Mucosa of rectum (tissue), 2 donors: ENCODE data around the gene SORCS2.
A peak's percentile ranks its signal among the peaks of the same experiment; 100 is the strongest.

Source experiments
- H3K27ac ChIP-seq, 2 donors: one replicate each; pipeline ENCODE4 v1.7.0; 2013; ENCODE audit warnings: inconsistent platforms in 2 of 2, low read depth in 2 of 2, low read length in 2 of 2
- H3K27me3 ChIP-seq, 2 donors: one replicate each; pipeline ENCODE4 v1.7.0; 2013; ENCODE audit warnings: low read length in 2 of 2; ENCODE audit not compliant: control insufficient read depth in 2 of 2, insufficient read depth in 2 of 2
- H3K36me3 ChIP-seq, 2 donors: one replicate each; pipeline ENCODE4 v1.7.0; 2013; ENCODE audit warnings: low read length in 2 of 2; ENCODE audit not compliant: control insufficient read depth in 2 of 2, insufficient read depth in 2 of 2
- H3K4me1 ChIP-seq, 2 donors: one replicate each; pipeline ENCODE4 v1.7.0; 2013; ENCODE audit warnings: low read length in 2 of 2, mild to moderate bottlenecking in 1 of 2; ENCODE audit not compliant: control insufficient read depth in 2 of 2, insufficient read depth in 2 of 2
- H3K4me3 ChIP-seq, 2 donors: one replicate each; pipeline ENCODE4 v1.7.0; 2013; ENCODE audit warnings: low read length in 2 of 2
- H3K9ac ChIP-seq, 2 donors: one replicate each; pipeline ENCODE4 v1.7.0; 2013; ENCODE audit warnings: low read length in 2 of 2, low read depth in 1 of 2, mild to moderate bottlenecking in 1 of 2
- H3K9me3 ChIP-seq, 2 donors: one replicate each; pipeline ENCODE4 v1.7.0; 2013; ENCODE audit warnings: low read length in 2 of 2; ENCODE audit not compliant: control insufficient read depth in 2 of 2
- donor health status: healthy.
- donor health status: Normal muscosa, but diverticular disease.

SORCS2 gene

GRCh38 chr4:7771056-7771455, 578.7 kb downstream of the SORCS2 start:
- H3K4me1 ChIP-seq = peaks cover 28 to 45% of the 10 kb centered on the region in 2 donors
- H3K27ac ChIP-seq = no peak overlapping the region
- no peaks in the 10 kb centered on the region for H3K9me3 ChIP-seq
- H3K9ac ChIP-seq = no peak overlapping the region
- no peak overlapping the region for H3K4me3 ChIP-seq
- peaks cover 30 to 47% of the 10 kb centered on the region in 2 donors for H3K36me3 ChIP-seq
- H3K27me3 ChIP-seq = no peaks in the 10 kb centered on the region

DNA sequence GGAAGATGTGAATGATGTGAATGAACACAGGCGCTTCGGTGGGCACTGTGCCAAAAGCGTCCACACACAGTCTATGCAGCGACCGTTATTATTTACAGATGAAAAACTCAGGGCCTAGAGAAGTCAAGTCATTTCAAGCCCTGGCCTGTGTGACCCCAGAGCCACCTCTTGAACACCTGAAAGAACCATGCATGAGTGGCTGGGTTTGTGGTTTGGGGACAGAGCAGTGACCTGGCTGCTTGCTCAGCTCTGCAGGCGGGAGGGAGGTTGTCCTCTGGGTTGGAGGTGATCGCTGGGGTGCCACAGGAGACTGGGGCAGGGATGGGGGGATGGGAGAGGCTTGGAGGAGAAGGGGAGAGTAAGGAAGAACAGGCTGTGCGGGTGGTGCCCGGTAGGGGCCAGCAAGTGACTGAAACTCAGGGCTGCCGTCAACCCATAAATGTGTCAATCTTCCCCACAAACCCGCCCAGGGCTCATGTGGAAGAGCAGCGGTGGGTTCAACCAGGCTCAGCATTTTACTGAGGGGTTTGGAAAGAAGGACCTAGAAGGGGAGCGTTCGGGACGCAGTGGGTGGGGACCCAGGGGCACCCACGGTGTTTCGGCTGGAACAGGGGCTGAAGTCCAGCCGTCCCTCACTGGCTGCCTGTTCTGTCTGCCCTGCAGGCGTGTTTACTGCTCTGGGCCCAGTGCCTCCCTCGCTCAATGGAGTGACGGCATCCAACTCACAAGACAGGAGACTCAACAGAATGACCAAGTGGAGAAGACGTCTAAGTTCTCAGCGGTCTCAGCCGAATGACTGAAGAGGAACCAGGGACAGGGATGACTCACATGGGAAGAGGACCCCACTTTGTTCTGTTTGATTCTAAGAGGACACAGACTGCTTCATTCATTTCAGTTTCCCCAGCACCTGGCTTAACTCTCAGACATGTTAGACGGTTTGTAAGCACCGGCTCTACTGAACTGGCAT, 579.5 kb downstream of the SORCS2 start:
- Histone ChIP-seq H3K36me3 (peaks cover 27 to 41% of the 10 kb centered on the region in 2 donors), H3K27me3 (no peaks in the 10 kb centered on the region), H3K9me3 (no peaks in the 10 kb centered on the region), H3K9ac (peak overlapping the region in 1 of 2 donors; percentile 69), H3K4me3 (no peak overlapping the region), H3K27ac (peak overlapping the region; percentile 54 to 78), H3K4me1 (peaks cover 28 to 51% of the 10 kb centered on the region in 2 donors)

DNA sequence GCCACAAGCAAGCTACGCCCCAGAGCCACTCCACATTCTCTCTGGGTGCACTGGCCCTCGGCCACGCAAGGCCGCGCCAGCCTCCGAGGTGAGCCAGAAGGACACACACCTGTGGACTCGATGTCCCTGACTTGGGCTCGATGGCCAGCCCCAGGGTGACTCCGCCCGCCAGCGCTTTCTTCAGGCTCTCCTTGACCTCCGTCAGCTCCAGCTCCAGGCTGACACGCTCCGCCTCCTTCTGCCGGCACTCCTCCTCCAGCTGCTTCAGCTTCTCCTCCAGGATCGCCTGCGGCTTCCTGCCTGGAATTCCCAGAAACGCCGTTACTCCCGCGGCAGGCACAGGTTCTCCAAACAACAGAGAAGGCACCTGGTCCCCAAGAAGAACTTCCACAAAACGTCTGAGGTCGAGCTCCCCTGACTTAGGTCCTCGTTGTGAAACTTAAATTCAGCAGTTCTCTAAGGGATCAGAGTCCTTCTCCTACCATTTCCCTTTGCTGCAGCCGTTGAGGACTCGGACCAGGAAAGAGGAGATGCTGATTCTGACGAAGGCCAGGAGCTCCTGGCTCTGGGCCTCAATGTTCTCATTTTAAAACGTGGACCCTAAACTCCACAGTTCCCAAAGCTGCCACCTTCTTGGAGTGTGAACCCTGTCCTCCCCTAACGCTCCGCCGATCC, 580.5 kb downstream of the SORCS2 start:
- H3K27ac ChIP-seq = peak overlapping the region; percentile 54 to 78
- H3K4me1 ChIP-seq = peaks cover 31 to 56% of the 10 kb centered on the region in 2 donors
- peaks cover 28 to 44% of the 10 kb centered on the region in 2 donors for H3K36me3 ChIP-seq
- peak overlapping the region in 1 of 2 donors; percentile 40 for H3K4me3 ChIP-seq
- H3K27me3 ChIP-seq = no peaks in the 10 kb centered on the region
- peak overlapping the region in 1 of 2 donors; percentile 69 for H3K9ac ChIP-seq
- H3K9me3 ChIP-seq = no peaks in the 10 kb centered on the region

DNA sequence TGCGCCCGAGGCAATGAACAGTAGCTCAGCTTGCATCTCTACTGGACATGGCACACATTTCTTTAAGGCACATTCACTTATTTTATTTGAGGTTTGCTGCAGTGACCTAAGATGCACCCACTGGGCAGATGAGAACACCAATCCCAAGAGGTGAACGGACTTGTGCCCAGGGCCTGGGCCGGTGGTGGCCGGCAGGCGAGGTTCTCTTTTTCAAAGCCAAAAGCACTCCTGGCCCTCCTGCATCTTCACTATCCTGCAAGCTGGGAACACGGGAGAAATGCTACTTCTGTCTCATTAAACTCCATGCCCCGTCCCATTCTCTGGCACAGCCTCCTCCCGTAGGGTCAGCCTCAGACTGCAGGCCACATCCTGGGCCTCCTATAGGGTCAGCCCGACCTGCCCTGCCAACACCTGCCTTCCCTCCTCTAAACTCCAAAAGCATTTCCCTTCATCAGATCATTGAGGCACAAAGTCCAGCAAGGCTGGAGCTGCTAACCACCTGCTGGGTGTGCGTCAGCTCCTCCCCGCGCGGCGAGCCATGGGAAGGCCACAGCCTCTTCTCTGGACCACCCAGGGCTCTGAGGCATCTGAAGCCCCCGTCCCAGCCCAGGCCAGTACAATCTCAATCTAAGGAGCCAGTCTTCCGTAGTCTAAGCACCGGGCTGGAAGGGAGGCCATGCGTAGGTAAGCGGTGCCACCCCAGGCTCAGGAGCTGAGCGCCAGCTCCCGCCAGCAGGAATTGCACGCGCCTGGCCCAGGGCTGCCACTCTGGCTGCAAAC, 581.3 kb downstream of the SORCS2 start:
- no peaks in the 10 kb centered on the region for H3K27me3 ChIP-seq
- H3K4me1 ChIP-seq = peaks cover 35 to 56% of the 10 kb centered on the region in 2 donors
- peaks cover 30 to 46% of the 10 kb centered on the region in 2 donors for H3K36me3 ChIP-seq
- peak overlapping the region in 1 of 2 donors; percentile 69 for H3K9ac ChIP-seq
- H3K27ac ChIP-seq = peak overlapping the region; percentile 54 to 66
- no peaks in the 10 kb centered on the region for H3K9me3 ChIP-seq
- H3K4me3 ChIP-seq = peak overlapping the region in 1 of 2 donors; percentile 40

- Histone ChIP-seq H3K36me3 (peaks cover 30 to 49% of the 10 kb centered on the region in 2 donors), H3K27ac (peak overlapping the region; percentile 54 to 66), H3K4me1 (peaks cover 35 to 59% of the 10 kb centered on the region in 2 donors), H3K4me3 (no peak overlapping the region), H3K9ac (peak overlapping the region in 1 of 2 donors; percentile 69), H3K27me3 (no peaks in the 10 kb centered on the region), H3K9me3 (no peaks in the 10 kb centered on the region)
Observed at GRCh38 chr4:7774301-7775294, 582.3 kb downstream of the SORCS2 start.

GRCh38 chr4:7775396-7775795, 583.1 kb downstream of the SORCS2 start:
- H3K27me3 ChIP-seq = no peaks in the 10 kb centered on the region
- peak overlapping the region in 1 of 2 donors; percentile 30 for H3K9ac ChIP-seq
- H3K4me3 ChIP-seq = no peak overlapping the region
- peaks cover 27 to 43% of the 10 kb centered on the region in 2 donors for H3K36me3 ChIP-seq
- peak overlapping the region in 1 of 2 donors; percentile 70 for H3K27ac ChIP-seq
- H3K9me3 ChIP-seq = no peaks in the 10 kb centered on the region
- H3K4me1 ChIP-seq = peaks cover 35 to 59% of the 10 kb centered on the region in 2 donors

- Histone ChIP-seq H3K27me3 (no peaks in the 10 kb centered on the region), H3K36me3 (peaks cover 25 to 36% of the 10 kb centered on the region in 2 donors), H3K9ac (no peak overlapping the region), H3K4me1 (peaks cover 28 to 55% of the 10 kb centered on the region in 2 donors), H3K9me3 (no peaks in the 10 kb centered on the region), H3K4me3 (no peak overlapping the region), H3K27ac (peak overlapping the region; percentile 27 to 70)
Observed at GRCh38 chr4:7777017-7777710, 584.8 kb downstream of the SORCS2 start.

DNA sequence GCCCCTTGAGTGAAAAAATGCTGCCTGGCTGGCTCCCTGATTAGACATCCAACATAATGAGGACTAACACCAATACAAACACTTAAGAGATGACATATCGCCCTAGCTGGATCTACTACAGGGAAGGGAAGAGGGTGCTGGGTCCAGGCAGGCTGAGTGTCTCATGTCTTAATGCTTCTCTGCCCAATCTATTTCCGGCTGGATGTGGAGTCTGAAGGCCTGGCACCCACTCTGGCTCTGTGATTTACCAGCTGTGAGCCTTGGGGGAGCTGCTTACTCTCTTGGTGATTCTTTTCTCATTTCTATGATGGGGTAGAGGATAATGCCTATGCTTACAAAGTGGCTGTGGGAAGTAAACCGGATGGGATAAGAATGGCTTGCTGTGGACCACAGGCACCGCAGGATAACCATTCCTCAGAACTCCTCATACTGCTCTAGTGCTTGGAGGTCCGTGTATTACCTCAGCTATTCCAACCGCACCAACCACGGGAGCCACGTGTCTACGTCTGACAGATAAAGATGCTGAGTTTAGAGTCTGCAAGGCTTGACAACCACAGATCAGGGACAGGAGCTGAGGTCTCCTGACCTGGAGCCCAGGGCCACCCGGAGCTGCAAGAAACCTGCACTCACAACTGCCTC, 585.7 kb downstream of the SORCS2 start:
- H3K27ac ChIP-seq = peak overlapping the region; percentile 40 to 70

More for the DNA sequence above, 585.7 kb downstream of the SORCS2 start:
- Histone ChIP-seq H3K4me1 (peaks cover 21 to 47% of the 10 kb centered on the region in 2 donors), H3K36me3 (peaks cover 25 to 31% of the 10 kb centered on the region in 2 donors), H3K27me3 (no peaks in the 10 kb centered on the region), H3K4me3 (no peak overlapping the region), H3K9ac (no peak overlapping the region), H3K9me3 (no peaks in the 10 kb centered on the region)
